ENCODE data around the gene GCNT2. TPM values are rescaled to one million over a fixed set of nuclear protein-coding genes. Genes with fewer than 3 reads are reported as not detected.

GCNT2 gene
- total RNA-seq, 1 experiment from 2014 or later, result 0.28 TPM

DNA sequence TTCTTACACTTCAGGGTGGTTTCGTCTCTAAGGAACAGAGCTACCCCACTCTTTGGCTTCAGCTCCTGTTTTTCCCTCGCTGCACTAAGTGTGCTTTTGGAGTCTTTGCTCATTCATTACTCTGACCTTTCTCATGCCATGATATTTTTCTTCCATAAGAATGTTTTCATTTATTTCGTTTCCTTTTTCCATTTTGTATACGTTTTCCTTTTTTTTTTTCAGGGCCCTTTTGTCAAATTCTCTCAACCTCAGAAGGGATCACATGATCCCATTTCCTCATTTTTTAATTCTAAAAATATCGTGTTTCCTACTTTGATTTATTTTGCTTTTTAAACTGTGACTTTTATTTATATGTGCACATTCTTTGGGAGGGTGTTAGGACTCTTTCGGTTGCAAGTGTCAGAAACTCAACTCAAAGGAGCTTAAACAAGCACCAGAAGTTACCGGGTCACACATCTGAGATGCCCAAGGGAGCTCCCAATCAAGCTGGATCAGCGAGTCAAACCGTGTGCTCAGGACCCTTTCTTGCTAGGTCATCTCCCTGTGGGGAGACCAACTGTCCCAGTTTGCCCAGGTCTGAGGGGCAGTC lies 40.6 kb downstream of the GCNT2 start:
- Histone ChIP-seq H3K9me3 (ENCODE audit: low read depth, low read length, poor library complexity, severe bottlenecking) (no peaks in the 10 kb centered on the region), H3K27me3 (replicated peaks; ENCODE audit: insufficient read depth, low read depth, low read length, poor library complexity) (no peaks in the 10 kb centered on the region), H3K4me1 (ENCODE audit: insufficient read depth, low read length, poor library complexity, severe bottlenecking) (no peaks in the 10 kb centered on the region), H3K36me3 (ENCODE audit: insufficient read depth, low read length, poor library complexity, severe bottlenecking) (no peaks in the 10 kb centered on the region), H3K27ac (ENCODE audit: low read depth, low read length, poor library complexity, severe bottlenecking) (no peak overlapping the region), H3K4me3 (ENCODE audit: low read depth, low read length, poor library complexity, severe bottlenecking) (no peak overlapping the region)
- intact Hi-C loops (cut with micrococcal nuclease; ENCODE audit: unreplicated experiment), result no loop called here
- BruUV-seq (replicated peaks), result no TSS peak
- no peak for DNase-seq (ENCODE audit: low spot score)
- ChIA-PET POLR2A (ENCODE audit: low non-redundant PET) (interaction anchor here (0.6 kb wide), 1 partner anchor 612 kb away, joined by 3 read pairs; no protein-coding TSS in a partner anchor), CTCF (no interaction called here)
- no peak for TF ChIP-seq EZH2 (IDR thresholded peaks at IDR 0.05; ENCODE audit: borderline replicate concordance, low read depth, low read length, poor library complexity, severe bottlenecking)
- TF ChIP-seq, protein P1, sequence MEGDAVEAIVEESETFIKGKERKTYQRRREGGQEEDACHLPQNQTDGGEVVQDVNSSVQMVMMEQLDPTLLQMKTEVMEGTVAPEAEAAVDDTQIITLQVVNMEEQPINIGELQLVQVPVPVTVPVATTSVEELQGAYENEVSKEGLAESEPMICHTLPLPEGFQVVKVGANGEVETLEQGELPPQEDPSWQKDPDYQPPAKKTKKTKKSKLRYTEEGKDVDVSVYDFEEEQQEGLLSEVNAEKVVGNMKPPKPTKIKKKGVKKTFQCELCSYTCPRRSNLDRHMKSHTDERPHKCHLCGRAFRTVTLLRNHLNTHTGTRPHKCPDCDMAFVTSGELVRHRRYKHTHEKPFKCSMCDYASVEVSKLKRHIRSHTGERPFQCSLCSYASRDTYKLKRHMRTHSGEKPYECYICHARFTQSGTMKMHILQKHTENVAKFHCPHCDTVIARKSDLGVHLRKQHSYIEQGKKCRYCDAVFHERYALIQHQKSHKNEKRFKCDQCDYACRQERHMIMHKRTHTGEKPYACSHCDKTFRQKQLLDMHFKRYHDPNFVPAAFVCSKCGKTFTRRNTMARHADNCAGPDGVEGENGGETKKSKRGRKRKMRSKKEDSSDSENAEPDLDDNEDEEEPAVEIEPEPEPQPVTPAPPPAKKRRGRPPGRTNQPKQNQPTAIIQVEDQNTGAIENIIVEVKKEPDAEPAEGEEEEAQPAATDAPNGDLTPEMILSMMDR (conservative IDR thresholded peaks at IDR 0.05; ENCODE audit: low read depth, low read length), result no peak

DNA sequence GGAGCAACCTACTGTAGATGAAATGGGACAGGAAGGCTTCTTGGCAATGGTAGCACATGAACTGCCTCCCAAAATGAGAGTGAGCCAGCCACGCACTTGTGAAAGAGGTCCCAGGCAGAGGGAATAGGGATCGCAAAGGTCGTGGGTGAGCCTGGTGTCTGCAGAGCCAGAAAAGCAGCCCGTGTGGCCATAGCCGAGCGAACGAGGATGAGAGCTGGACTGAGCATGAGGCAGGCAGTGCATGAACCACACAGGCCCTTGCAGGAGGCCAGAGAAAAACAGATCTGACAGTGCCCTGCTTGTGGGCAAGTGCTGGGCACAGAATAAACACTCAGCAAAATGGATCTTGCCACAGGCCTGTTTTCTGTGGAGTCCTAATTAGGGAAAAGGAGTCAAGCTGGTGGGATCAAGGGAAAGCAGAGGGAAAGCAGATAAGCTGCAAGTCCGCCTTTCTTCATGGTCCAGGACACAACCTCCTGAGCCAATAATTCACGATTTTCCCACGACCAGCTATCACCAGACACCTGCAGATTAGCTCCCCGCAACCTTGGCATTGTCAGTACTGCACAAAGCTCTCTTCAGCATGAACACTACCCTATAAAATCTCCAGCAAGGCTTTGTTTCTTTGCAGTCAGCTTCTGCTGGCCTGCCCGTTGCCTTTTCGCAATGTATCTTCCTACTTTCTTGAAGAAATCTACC lies 44.0 kb downstream of the GCNT2 start:
- no peak overlapping the region for H3K27ac ChIP-seq (ENCODE audit: low read depth, low read length, poor library complexity, severe bottlenecking)
- no peak for TF ChIP-seq EZH2 (IDR thresholded peaks at IDR 0.05; ENCODE audit: borderline replicate concordance, low read depth, low read length, poor library complexity, severe bottlenecking)
- TF ChIP-seq, protein P1 (conservative IDR thresholded peaks at IDR 0.05; ENCODE audit: low read depth, low read length), result no peak
- no TSS peak for BruUV-seq (replicated peaks)
- H3K9me3 ChIP-seq (ENCODE audit: low read depth, low read length, poor library complexity, severe bottlenecking), result no peaks in the 10 kb centered on the region
- CTCF ChIA-PET, result no interaction called here
- H3K27me3 ChIP-seq (replicated peaks; ENCODE audit: insufficient read depth, low read depth, low read length, poor library complexity), result no peaks in the 10 kb centered on the region
- intact Hi-C loops (cut with micrococcal nuclease; ENCODE audit: unreplicated experiment), result no loop called here
- H3K36me3 ChIP-seq (ENCODE audit: insufficient read depth, low read length, poor library complexity, severe bottlenecking), result no peaks in the 10 kb centered on the region
- POLR2A ChIA-PET (ENCODE audit: low non-redundant PET), result interaction anchor here (0.6 kb wide), 1 partner anchor 1258 kb away, joined by 3 read pairs; no protein-coding TSS in a partner anchor
- DNase-seq (ENCODE audit: low spot score), result no peak
- H3K4me1 ChIP-seq (ENCODE audit: insufficient read depth, low read length, poor library complexity, severe bottlenecking), result peaks cover 7% of the 10 kb centered on the region
- H3K4me3 ChIP-seq (ENCODE audit: low read depth, low read length, poor library complexity, severe bottlenecking), result no peak overlapping the region

DNA sequence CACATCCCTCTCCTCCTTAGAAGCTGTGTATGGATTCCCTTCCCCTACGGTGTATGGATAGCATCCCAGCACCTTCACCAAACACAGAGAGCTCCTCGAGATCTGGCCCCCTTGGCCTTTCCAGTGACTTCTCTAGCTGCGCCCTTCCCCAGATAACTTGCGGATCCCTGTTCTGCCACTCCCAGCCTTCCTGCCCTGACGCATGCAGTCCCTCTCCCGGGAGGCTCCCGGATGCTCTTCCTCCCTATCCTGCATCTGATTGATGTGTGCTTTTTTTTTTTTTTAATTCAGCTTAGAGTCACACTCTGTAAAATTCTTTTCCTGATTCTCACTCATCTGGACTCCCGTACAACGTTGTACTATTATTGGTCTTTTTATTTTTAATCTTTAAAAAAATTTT lies 44.8 kb downstream of the GCNT2 start:
- no peak for DNase-seq (ENCODE audit: low spot score)
- H3K27ac ChIP-seq (ENCODE audit: low read depth, low read length, poor library complexity, severe bottlenecking), result no peak overlapping the region
- POLR2A ChIA-PET (ENCODE audit: low non-redundant PET), result interaction anchor here (0.6 kb wide), 1 partner anchor 1259 kb away, joined by 3 read pairs; no protein-coding TSS in a partner anchor
- H3K4me1 ChIP-seq (ENCODE audit: insufficient read depth, low read length, poor library complexity, severe bottlenecking), result peaks cover 7% of the 10 kb centered on the region
- intact Hi-C loops (cut with micrococcal nuclease; ENCODE audit: unreplicated experiment), result no loop called here
- no peaks in the 10 kb centered on the region for H3K36me3 ChIP-seq (ENCODE audit: insufficient read depth, low read length, poor library complexity, severe bottlenecking)
- no peak overlapping the region for H3K4me3 ChIP-seq (ENCODE audit: low read depth, low read length, poor library complexity, severe bottlenecking)
- CTCF ChIA-PET, result no interaction called here
- H3K27me3 ChIP-seq (replicated peaks; ENCODE audit: insufficient read depth, low read depth, low read length, poor library complexity), result no peaks in the 10 kb centered on the region
- TF ChIP-seq, protein P1 (conservative IDR thresholded peaks at IDR 0.05; ENCODE audit: low read depth, low read length), result no peak
- TF ChIP-seq EZH2 (IDR thresholded peaks at IDR 0.05; ENCODE audit: borderline replicate concordance, low read depth, low read length, poor library complexity, severe bottlenecking), result no peak
- BruUV-seq (replicated peaks), result no TSS peak
- no peaks in the 10 kb centered on the region for H3K9me3 ChIP-seq (ENCODE audit: low read depth, low read length, poor library complexity, severe bottlenecking)
